HG03196 (cell line): ENCODE measurements around the gene MEGF9.

Experiments
- ATAC-seq: cut with Tn5 transposase; IDR thresholded peaks from one replicate; pipeline ENCODE4 v1.9.1; 2021; ENCODE audit not compliant: unreplicated experiment

MEGF9 gene

DNA sequence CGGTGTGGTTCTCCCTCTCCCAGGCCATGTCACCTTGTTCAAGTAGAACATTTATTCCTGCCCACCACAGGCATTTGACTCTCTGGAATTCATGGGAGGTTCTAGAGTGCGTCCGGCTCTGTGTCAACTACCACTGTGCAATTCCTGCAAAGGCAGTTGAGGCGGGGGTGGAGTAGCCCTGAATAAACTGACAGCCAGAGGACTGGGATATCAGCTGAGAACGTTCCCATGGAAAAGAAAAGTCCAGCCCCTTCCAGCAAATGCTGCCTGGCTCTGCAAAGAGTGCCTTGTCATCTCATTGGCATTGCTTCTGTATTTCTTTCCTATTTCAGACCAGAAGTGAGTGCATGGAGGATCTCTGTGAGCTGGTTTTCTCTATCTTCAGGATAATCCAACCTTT is 18.9 kb upstream of the MEGF9 start:
- no peak for ATAC-seq

GRCh38 chr9:120730654-120731514 is 16.6 kb upstream of the MEGF9 start:
- no peak for ATAC-seq

DNA sequence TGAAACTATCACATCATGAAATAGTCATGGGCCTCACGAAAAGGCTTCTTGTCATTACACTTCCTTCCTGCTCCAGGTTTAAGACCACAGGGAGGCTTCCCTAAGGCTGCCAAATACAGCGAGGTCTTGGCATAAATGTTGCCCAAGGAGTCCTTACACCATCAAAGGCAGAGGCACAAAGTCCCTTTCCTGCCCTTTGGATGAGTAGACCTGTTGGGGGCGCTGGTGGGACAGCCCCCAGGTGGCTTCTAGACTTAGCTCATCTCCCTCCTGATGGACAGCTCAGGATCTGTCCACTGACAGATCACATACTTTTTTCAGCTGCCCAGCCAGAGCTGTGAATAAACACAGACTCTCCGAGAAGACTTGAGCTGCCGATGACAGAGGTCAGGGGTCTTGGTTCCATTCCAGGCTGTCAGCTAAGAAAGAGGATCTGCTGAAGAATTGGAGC is 15.5 kb upstream of the MEGF9 start:
- no peak for ATAC-seq

DNA sequence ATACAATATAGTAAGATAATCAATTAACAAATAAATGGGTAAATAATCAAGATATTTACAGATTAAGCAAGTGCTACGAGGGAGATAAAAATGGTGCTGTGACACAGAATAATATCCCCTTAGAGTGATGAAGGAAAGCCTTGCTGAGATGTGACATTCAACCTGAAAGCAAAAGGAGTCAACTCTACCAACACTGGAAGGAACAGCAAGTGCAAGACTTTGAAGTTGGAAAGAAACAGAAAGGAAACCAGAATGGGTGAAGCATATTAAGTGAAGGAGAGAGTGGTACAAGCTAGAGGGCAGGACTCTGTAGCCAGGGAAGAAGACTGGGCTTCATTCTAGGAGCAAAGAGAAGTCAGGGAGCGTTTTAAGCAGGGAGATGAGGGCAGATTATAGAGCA is 12.2 kb upstream of the MEGF9 start:
- no peak for ATAC-seq

DNA sequence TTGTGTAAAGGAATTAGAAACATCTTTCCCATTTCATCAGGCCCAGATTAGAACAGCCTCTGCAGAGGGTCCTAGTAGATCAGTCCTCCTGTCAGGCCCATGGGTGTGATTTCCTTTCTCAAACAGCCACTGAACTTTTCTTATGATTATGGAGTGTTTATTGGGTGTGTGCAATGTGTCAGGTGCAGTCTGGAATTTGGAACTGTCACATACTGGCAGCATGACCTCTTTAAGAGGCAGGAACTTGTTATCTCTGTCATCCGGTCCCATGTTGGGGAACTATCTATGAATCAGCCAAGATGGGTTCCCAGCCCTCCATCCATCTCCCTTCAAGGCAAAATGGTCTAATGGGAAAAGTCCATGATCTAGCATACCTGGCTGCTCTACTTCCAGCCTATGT is 11.6 kb upstream of the MEGF9 start:
- no peak for ATAC-seq

DNA sequence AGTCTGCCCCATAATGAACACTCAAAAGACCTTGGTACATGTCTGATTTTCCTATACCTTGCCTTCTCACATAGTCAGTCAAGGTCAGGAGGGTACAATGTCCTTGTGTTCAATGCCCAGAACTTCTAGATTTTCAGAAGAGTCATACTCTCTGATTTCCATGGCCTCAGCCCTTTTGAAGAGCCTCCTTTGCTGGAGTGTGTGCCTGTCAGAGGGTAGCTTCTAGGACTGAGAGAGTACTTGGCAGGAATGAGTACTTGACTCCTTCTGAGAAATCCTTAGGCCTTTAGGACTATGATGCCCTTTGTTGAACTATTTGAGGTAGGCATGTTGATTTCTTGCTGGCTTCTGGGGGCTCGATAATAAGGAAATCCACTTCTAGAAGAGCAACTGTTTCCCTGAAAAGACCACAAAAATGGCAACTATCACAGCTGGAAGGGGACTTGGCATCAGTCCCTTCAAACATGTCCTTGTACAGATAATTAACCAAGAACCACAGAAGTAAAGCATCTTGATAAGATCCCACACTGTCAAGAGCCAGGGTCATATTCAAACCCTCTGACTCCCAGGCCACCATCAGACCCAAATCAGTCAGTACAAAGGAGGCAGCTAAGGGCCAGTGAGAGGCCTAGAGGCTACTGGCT is 10.6 kb upstream of the MEGF9 start:
- ATAC-seq = no peak

DNA sequence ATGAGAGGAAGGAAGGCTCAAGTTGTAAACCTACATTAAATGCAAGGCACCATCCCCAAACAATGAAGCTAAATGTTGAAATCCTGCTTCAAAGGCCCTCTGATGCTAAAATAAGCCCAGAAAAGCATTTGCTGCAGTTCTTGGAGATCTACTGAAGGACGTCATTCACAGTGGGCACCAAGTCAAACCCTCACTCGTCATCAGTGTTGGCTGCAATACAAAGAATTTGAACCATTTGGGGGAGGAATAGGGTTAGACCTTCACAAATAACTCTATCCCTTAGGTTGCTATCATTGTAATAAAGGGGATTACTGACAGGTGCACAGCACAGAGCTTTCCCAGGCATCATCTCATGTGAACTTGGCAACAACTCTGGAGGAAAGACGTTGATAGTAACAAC is 9.3 kb upstream of the MEGF9 start:
- no peak for ATAC-seq

- ATAC-seq = no peak
Observed at GRCh38 chr9:120720404-120720803, 6.1 kb upstream of the MEGF9 start.

GRCh38 chr9:120718316-120718715 is 4.0 kb upstream of the MEGF9 start:
- no peak for ATAC-seq

- no peak for ATAC-seq
Observed at GRCh38 chr9:120717176-120717575, 2.9 kb upstream of the MEGF9 start.

DNA sequence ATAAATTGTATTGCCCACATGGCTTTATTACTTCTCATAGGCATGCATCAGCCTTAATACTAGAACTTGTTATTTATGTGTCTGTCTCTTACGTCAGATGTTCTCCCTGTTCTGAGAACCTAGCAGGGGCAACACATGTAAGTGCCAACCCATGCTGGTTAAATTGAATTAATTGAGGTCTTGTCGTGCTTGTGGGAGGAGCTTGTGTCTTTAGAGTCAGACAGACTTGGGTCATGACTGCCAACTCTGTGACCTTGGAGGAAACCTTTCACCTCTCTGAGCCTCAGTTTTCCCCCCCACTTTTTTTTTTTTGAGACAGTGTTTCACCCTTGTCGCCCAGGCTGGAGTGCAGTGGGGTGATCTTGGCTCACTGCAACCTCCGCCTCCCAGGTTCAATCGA is 2.2 kb upstream of the MEGF9 start:
- ATAC-seq = no peak

GRCh38 chr9:120715389-120715924 is 1.2 kb upstream of the MEGF9 start:
- ATAC-seq = no peak

- no peak for ATAC-seq
Observed at GRCh38 chr9:120714846-120715388, 647 bp upstream of the MEGF9 start.

GRCh38 chr9:120713257-120714087 is 798 bp downstream of the MEGF9 start:
- no peak for ATAC-seq

GRCh38 chr9:120712539-120713031 is 1.7 kb downstream of the MEGF9 start:
- ATAC-seq = no peak

DNA sequence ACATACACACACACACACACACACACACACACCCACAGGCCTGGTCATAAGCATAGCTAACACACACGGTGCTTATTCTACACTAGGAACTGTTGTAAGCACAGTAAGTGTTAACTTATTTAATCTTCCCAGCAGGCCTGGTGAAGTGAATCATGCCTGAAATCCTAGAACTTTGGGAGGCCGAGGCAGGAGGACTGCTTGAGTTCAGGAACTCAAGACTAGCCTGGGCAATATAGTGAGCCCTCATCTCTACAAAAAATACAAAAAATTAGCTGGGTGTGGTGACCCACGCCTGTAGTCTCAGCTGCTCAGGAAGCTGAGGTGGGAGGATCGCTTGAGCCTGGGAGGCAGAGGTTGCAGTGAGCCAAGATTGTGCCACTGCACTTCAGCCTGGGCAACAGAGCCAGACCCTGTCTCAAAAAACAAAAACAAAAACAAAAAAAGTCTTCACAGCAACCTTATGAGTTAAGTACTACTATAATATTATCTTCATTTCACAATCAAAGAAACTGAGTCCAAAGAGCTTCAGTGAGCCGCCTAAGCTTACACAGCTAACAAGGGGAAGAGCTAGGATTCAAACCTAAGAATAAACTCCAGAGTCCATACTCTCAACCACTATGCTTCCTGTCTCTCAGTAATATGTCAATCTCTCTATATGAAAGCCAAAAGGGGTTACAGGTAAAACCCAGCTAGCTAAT is 2.3 kb downstream of the MEGF9 start:
- ATAC-seq = no peak

- ATAC-seq = no peak
Observed at GRCh38 chr9:120711354-120711753, 2.9 kb downstream of the MEGF9 start.

GRCh38 chr9:120710110-120710981 is 3.9 kb downstream of the MEGF9 start:
- no peak for ATAC-seq

GRCh38 chr9:120708526-120709224 is 5.6 kb downstream of the MEGF9 start:
- no peak for ATAC-seq
